ENCODE measurements around the gene PEX5.
A peak's percentile ranks its signal among the peaks of the same experiment; 100 is the strongest.

DNA sequence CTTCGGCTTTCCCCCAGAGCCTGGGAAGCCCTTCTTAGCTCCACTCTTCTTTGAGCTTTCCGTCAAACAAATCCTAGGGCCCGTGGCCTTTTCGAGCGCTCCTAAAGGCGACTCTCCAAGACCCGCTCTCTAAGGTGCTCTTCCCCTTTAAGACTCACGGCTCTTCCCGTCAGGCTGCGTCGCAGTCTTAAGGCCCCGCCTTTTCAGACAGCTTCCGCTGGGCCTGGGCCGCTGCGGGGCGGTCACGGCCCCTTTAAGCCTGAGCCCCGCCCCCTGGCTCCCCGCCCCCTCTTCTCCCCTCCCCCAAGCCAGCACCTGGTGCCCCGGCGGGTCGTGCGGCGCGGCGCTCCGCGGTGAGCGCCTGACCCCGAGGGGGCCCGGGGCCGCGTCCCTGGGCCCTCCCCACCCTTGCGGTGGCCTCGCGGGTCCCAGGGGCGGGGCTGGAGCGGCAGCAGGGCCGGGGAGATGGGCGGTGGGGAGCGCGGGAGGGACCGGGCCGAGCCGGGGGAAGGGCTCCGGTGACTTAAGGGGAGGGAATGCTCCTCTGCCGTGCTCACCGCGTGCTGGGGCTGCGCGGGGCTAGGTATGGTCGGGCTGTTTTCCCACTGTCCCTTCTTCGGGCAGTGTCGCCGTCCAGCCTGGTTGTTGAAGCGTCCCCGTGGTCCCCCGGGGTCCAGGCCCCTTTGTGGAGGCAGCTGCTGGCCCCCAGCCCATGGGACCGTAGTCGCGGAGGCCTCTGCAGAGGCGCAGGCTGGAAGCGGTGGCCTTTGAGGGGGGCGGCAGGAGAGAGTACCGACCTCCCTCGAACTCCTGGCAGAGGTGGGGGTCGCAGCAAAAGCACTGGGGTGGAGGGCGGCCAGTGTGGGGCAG lies at the start of gene PEX5:
- TF ChIP-seq POLR2A (IDR thresholded peaks at IDR 0.05) (peak in 1 of 2 donors; percentile 17), POLR2AphosphoS5 (IDR thresholded peaks at IDR 0.05) (no peak), EP300 (IDR thresholded peaks at IDR 0.05) (no peak)
- TF ChIP-seq, protein P1, sequence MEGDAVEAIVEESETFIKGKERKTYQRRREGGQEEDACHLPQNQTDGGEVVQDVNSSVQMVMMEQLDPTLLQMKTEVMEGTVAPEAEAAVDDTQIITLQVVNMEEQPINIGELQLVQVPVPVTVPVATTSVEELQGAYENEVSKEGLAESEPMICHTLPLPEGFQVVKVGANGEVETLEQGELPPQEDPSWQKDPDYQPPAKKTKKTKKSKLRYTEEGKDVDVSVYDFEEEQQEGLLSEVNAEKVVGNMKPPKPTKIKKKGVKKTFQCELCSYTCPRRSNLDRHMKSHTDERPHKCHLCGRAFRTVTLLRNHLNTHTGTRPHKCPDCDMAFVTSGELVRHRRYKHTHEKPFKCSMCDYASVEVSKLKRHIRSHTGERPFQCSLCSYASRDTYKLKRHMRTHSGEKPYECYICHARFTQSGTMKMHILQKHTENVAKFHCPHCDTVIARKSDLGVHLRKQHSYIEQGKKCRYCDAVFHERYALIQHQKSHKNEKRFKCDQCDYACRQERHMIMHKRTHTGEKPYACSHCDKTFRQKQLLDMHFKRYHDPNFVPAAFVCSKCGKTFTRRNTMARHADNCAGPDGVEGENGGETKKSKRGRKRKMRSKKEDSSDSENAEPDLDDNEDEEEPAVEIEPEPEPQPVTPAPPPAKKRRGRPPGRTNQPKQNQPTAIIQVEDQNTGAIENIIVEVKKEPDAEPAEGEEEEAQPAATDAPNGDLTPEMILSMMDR (IDR thresholded peaks at IDR 0.05): no peak
